ENCODE results near the gene POLR1B. TPM values are rescaled to one million over a fixed set of nuclear protein-coding genes. Genes with fewer than 3 reads are reported as not detected.
A peak's percentile ranks its signal among the peaks of the same experiment; 100 is the strongest.

Gene POLR1B
- total and polyA plus RNA-seq, 2 of the 13 experiments (the other 11 are each of a cell fraction or from before 2014, with no cell fraction given), result 18.3 to 46.0 TPM

DNA sequence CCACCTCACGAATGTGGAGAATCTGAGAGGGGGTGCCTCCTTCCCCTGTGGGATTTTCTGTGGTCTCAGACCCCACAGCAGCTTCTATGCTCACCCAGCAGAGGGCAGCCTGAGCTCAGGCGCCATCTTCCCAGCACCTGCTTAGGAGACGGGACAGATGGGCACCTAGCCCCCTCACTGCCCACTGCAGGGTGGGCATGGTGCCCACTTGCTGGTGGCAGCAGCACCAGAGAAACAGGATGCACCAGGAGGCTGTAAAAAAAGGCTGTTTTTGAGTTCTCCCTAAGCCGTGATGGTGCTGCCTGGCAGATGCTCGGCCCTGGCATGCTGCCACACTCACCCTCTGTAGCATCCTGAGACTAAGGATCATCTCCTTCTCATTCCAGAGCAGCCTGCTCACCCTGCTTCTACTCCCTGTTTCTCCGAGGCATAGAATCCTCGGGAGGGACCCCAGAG, 84.4 kb downstream of the POLR1B start (continued):
- TF ChIP-seq, protein P1, sequence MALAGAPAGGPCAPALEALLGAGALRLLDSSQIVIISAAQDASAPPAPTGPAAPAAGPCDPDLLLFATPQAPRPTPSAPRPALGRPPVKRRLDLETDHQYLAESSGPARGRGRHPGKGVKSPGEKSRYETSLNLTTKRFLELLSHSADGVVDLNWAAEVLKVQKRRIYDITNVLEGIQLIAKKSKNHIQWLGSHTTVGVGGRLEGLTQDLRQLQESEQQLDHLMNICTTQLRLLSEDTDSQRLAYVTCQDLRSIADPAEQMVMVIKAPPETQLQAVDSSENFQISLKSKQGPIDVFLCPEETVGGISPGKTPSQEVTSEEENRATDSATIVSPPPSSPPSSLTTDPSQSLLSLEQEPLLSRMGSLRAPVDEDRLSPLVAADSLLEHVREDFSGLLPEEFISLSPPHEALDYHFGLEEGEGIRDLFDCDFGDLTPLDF (CRISPR knock-in tag; IDR thresholded peaks at IDR 0.05), result no peak
- TF ChIP-seq, protein P2, sequence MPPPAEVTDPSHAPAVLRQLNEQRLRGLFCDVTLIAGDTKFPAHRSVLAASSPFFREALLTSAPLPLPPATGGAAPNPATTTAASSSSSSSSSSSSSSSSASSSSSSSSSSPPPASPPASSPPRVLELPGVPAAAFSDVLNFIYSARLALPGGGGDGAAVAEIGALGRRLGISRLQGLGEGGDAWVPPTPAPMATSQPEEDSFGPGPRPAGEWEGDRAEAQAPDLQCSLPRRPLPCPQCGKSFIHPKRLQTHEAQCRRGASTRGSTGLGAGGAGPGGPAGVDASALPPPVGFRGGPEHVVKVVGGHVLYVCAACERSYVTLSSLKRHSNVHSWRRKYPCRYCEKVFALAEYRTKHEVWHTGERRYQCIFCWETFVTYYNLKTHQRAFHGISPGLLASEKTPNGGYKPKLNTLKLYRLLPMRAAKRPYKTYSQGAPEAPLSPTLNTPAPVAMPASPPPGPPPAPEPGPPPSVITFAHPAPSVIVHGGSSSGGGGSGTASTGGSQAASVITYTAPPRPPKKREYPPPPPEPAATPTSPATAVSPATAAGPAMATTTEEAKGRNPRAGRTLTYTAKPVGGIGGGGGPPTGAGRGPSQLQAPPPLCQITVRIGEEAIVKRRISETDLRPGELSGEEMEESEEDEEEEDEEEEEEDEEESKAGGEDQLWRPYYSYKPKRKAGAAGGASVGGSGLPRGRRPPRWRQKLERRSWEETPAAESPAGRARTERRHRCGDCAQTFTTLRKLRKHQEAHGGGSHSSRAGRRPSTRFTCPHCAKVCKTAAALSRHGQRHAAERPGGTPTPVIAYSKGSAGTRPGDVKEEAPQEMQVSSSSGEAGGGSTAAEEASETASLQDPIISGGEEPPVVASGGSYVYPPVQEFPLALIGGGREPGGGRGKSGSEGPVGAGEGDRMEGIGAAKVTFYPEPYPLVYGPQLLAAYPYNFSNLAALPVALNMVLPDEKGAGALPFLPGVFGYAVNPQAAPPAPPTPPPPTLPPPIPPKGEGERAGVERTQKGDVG (CRISPR knock-in tag; IDR thresholded peaks at IDR 0.05; ENCODE audit: borderline replicate concordance), result 0 out of 2 replicates have a peak, but pooled peaks have one; percentile 20
- no peak for TF ChIP-seq ZNF468 (CRISPR knock-in tag; IDR thresholded peaks at IDR 0.05)
- TF ChIP-seq SOX5 (CRISPR knock-in tag; IDR thresholded peaks at IDR 0.05; ENCODE audit: borderline replicate concordance), result 0 out of 2 replicates have a peak, but pooled peaks have one; percentile 18
- TF ChIP-seq, protein P3, sequence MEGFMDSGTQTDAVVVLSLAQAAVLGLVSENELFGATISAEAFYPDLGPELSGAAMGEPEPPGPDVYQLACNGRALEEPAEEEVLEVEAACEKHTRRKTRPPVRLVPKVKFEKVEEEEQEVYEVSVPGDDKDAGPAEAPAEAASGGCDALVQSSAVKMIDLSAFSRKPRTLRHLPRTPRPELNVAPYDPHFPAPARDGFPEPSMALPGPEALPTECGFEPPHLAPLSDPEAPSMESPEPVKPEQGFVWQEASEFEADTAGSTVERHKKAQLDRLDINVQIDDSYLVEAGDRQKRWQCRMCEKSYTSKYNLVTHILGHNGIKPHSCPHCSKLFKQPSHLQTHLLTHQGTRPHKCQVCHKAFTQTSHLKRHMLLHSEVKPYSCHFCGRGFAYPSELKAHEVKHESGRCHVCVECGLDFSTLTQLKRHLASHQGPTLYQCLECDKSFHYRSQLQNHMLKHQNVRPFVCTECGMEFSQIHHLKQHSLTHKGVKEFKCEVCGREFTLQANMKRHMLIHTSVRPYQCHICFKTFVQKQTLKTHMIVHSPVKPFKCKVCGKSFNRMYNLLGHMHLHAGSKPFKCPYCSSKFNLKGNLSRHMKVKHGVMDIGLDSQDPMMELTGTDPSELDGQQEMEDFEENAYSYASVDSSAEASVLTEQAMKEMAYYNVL (CRISPR knock-in tag; IDR thresholded peaks at IDR 0.05; ENCODE audit: borderline replicate concordance), result no peak
- no peak for TF ChIP-seq IRX3 (CRISPR knock-in tag; IDR thresholded peaks at IDR 0.05; ENCODE audit: borderline replicate concordance, low read depth)
- no peak for TF ChIP-seq NFYB (CRISPR knock-in tag; IDR thresholded peaks at IDR 0.05)
- TF ChIP-seq KLF16 (CRISPR knock-in tag; IDR thresholded peaks at IDR 0.05), result peak in 1 of 2 experiments; percentile 51; a peak in 1 of 4 replicates
- TF ChIP-seq TCF12 (IDR thresholded peaks at IDR 0.05), result no peak
- no peak for TF ChIP-seq TCF12 (CRISPR knock-in tag; IDR thresholded peaks at IDR 0.05)
- peak; percentile 49; the same call in 1 of the 2 replicates for TF ChIP-seq GATAD2A (CRISPR knock-in tag; IDR thresholded peaks at IDR 0.05)
- 0 out of 2 replicates have a peak, but pooled peaks have one; percentile 63 for TF ChIP-seq ZBTB7B (CRISPR knock-in tag; IDR thresholded peaks at IDR 0.05)
- TF ChIP-seq SAP130 (CRISPR knock-in tag; IDR thresholded peaks at IDR 0.05; ENCODE audit: low read depth), result peak; percentile 46; the same call in 1 of the 2 replicates
- TF ChIP-seq SUZ12 (IDR thresholded peaks at IDR 0.05; ENCODE audit: low read depth, low read length), result no peak
- TF ChIP-seq, protein P4, sequence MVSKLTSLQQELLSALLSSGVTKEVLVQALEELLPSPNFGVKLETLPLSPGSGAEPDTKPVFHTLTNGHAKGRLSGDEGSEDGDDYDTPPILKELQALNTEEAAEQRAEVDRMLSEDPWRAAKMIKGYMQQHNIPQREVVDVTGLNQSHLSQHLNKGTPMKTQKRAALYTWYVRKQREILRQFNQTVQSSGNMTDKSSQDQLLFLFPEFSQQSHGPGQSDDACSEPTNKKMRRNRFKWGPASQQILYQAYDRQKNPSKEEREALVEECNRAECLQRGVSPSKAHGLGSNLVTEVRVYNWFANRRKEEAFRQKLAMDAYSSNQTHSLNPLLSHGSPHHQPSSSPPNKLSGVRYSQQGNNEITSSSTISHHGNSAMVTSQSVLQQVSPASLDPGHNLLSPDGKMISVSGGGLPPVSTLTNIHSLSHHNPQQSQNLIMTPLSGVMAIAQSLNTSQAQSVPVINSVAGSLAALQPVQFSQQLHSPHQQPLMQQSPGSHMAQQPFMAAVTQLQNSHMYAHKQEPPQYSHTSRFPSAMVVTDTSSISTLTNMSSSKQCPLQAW (CRISPR knock-in tag; IDR thresholded peaks at IDR 0.05), result peak; percentile 63
- TF ChIP-seq ZNF367 (CRISPR knock-in tag; IDR thresholded peaks at IDR 0.05; ENCODE audit: borderline replicate concordance), result no peak
- peak; percentile 46; the same call in 1 of the 2 replicates for TF ChIP-seq PHF8 (CRISPR knock-in tag; IDR thresholded peaks at IDR 0.05)
- TF ChIP-seq MLLT10 (CRISPR knock-in tag; IDR thresholded peaks at IDR 0.05), result no peak
- TF ChIP-seq, protein P5, sequence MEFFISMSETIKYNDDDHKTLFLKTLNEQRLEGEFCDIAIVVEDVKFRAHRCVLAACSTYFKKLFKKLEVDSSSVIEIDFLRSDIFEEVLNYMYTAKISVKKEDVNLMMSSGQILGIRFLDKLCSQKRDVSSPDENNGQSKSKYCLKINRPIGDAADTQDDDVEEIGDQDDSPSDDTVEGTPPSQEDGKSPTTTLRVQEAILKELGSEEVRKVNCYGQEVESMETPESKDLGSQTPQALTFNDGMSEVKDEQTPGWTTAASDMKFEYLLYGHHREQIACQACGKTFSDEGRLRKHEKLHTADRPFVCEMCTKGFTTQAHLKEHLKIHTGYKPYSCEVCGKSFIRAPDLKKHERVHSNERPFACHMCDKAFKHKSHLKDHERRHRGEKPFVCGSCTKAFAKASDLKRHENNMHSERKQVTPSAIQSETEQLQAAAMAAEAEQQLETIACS (CRISPR knock-in tag; IDR thresholded peaks at IDR 0.05), result no peak

Measured in HepG2 (cell line).